ENCODE data around the gene PRSS57. TPM values are rescaled to one million over a fixed set of nuclear protein-coding genes. Genes with fewer than 3 reads are reported as not detected.

PRSS57 gene
- total and polyA plus RNA-seq, 2 of the 8 experiments (the other 6 are each of a cell fraction or from before 2014, with no cell fraction given) = not detected

GRCh38 chr19:639253-640160 is 55.7 kb downstream of the PRSS57 start, which contains the start of gene FGF22:
FGF22 (plus strand) TSS chr19:639879; CDS start chr19:639926, 47 bp downstream.
- Histone ChIP-seq H2BK12ac (ENCODE audit: low read depth, low read length) (0 out of 2 replicates have a peak within 1 kb of the TSS, but pooled peaks have one; percentile 27), H3K36me3 (ENCODE audit: control insufficient read depth in 2 of 4, insufficient read depth in 4 of 4, low read length in 3 of 4) (peaks cover 0 to 2% (median 0%) of the 10 kb centered on the region in 4 experiments; a peak in 1 of 8 replicates), H2BK15ac (ENCODE audit: low read length) (no peak within 1 kb of the TSS), H2BK20ac (ENCODE audit: low read length) (no peak within 1 kb of the TSS), H3K56ac (replicated peaks; ENCODE audit: insufficient read length, low read depth, low read length) (no peak within 1 kb of the TSS), H3K27me3 (replicated peaks in 1 of 4; ENCODE audit: control insufficient read depth in 3 of 4, extremely low read depth in 1 of 4, insufficient read depth in 3 of 4, low read length in 3 of 4) (peaks cover 0 to 23% (median 11%) of the 10 kb centered on the region in 4 experiments; a peak in 5 of 7 replicates), H3K23ac (ENCODE audit: insufficient read length) (no peak within 1 kb of the TSS), H3K9ac (replicated peaks in 1 of 4; ENCODE audit: extremely low read depth in 1 of 4, low read depth in 3 of 4, low read length in 3 of 4) (no peak within 1 kb of the TSS), H4K91ac (replicated peaks; ENCODE audit: insufficient read length, low read length) (no peak within 1 kb of the TSS), H3K14ac (ENCODE audit: insufficient read length) (no peak within 1 kb of the TSS), H3K4me3 (ENCODE audit: extremely low read depth in 1 of 4, insufficient read depth in 2 of 4, low read depth in 3 of 4, low read length in 4 of 4) (peak within 1 kb of the TSS; percentile 32 to 65 (median 38)), H3K4ac (replicated peaks; ENCODE audit: insufficient read length, low read depth, low read length) (no peak within 1 kb of the TSS), H2AK5ac (ENCODE audit: low read depth, low read length) (no peak within 1 kb of the TSS), H3K18ac (ENCODE audit: extremely low read depth, low read length) (no peak within 1 kb of the TSS; the same call in none of the 2 replicates), H4K20me1 (replicated peaks in 1 of 2; ENCODE audit: control insufficient read depth in 1 of 2, insufficient read depth in 2 of 2, low read length in 2 of 2) (peaks cover 5% of the 10 kb centered on the region in 2 experiments), H4K8ac (ENCODE audit: extremely low read depth, insufficient read depth, low read length) (peak within 1 kb of the TSS; percentile 39), H3K27ac (ENCODE audit: low read depth, low read length) (no peak within 1 kb of the TSS), H2BK120ac (replicated peaks; ENCODE audit: low read depth, low read length) (no peak within 1 kb of the TSS), H3K9me3 (ENCODE audit: insufficient read depth in 2 of 2, low read depth in 1 of 2, low read length in 1 of 2) (no peaks in the 10 kb centered on the region), H3K4me2 (ENCODE audit: insufficient read depth in 1 of 2, low read depth in 2 of 2, low read length in 2 of 2) (peak within 1 kb of the TSS; percentile 51 to 70), H2BK5ac (ENCODE audit: low read depth, low read length) (no peak within 1 kb of the TSS), H3K4me1 (replicated peaks in 1 of 4; ENCODE audit: control insufficient read depth in 3 of 4, insufficient read depth in 4 of 4, low read length in 3 of 4) (peaks cover 0 to 4% (median under 1%) of the 10 kb centered on the region in 4 experiments; a peak in 2 of 7 replicates), H3K79me2 (ENCODE audit: control insufficient read depth in 1 of 2, insufficient read depth in 2 of 2, low read length in 2 of 2) (no peaks in the 10 kb centered on the region), H3K23me2 (ENCODE audit: low read depth, low read length) (peaks cover 5% of the 10 kb centered on the region; the same call in 1 of the 2 replicates), H3K79me1 (ENCODE audit: low read depth, low read length) (no peaks in the 10 kb centered on the region; the same call in 1 of the 2 replicates), H4K5ac (ENCODE audit: insufficient read length, low read depth, low read length) (no peak within 1 kb of the TSS), H2AFZ (ENCODE audit: low read length) (0 out of 2 replicates have a peak within 1 kb of the TSS, but pooled peaks have one; percentile 28)
- WGBS, 2 experiments (ENCODE audit: extremely low coverage in 1 of 2, insufficient coverage in 1 of 2, insufficient read length in 1 of 2, insufficient replicate concordance in 2 of 2, low coverage in 1 of 2, low lambda C conversion rate in 2 of 2, missing lambda C conversion rate in 1 of 2) = 28% methylated on average over 42 of the region's 109 CpGs; no CpG with 5 or more reads in 1 of the 2 experiments
- ChIA-PET CTCF (ENCODE audit: partially characterized antibody) (interaction anchor here (0.6 kb wide), 1 partner anchor 11 kb away, joined by 3 read pairs; no protein-coding TSS in a partner anchor), POLR2A (ENCODE audit: partially characterized antibody) (no interaction called here)
- DNase-seq (ENCODE audit: low read depth in 1 of 2, low spot score in 2 of 2) (peak in 1 of 2 experiments; percentile 95), FAIRE-seq (no peak)
- TF ChIP-seq POLR2AphosphoS5 (IDR thresholded peaks at IDR 0.05; ENCODE audit: low read depth, low read length) = no peak
- TF ChIP-seq PHF8 (conservative IDR thresholded peaks at IDR 0.05; ENCODE audit: low read depth, low read length) = 0 out of 2 replicates have a peak, but pooled peaks have one; percentile 26
- no peak for TF ChIP-seq USF2 (IDR thresholded peaks at IDR 0.05; ENCODE audit: low read length)
- 0 out of 2 replicates have a peak, but pooled peaks have one; percentile 28 for TF ChIP-seq E2F6 (IDR thresholded peaks at IDR 0.05)
- TF ChIP-seq NANOG (IDR thresholded peaks at IDR 0.05; ENCODE audit: insufficient read depth, low read depth, low read length, poor library complexity, severe bottlenecking) = no peak
- TF ChIP-seq MAX (IDR thresholded peaks at IDR 0.05) = peak; percentile 8; the same call in 1 of the 2 replicates
- no peak for TF ChIP-seq TBP (IDR thresholded peaks at IDR 0.05; ENCODE audit: low read depth, low read length)
- no peak for TF ChIP-seq BACH1 (IDR thresholded peaks at IDR 0.05; ENCODE audit: low read length)

Data from H1 (cell line).